Rectal smooth muscle tissue (tissue), 1 donor: ENCODE measurements around the gene MSH3.

Experiments used
- H3K27ac ChIP-seq: one replicate; pipeline ENCODE4 v1.7.0; 2013; ENCODE audit warnings: low read depth, low read length, inconsistent platforms
- H3K27me3 ChIP-seq: one replicate; pipeline ENCODE4 v1.7.0; 2013; ENCODE audit warnings: low read length; ENCODE audit not compliant: control insufficient read depth, insufficient read depth
- H3K36me3 ChIP-seq: one replicate; pipeline ENCODE4 v1.7.0; 2013; ENCODE audit warnings: low read length; ENCODE audit not compliant: control insufficient read depth, insufficient read depth
- H3K4me1 ChIP-seq: one replicate; pipeline ENCODE4 v1.7.0; 2013; ENCODE audit warnings: low read length; ENCODE audit not compliant: control insufficient read depth, insufficient read depth
- H3K4me3 ChIP-seq: one replicate; pipeline ENCODE4 v1.7.0; 2013; ENCODE audit warnings: low read length
- H3K9ac ChIP-seq: one replicate; pipeline ENCODE4 v1.7.0; 2013; ENCODE audit warnings: low read length

MSH3 gene

GRCh38 chr5:80796846-80797245 lies 142.4 kb downstream of the MSH3 start:
- H3K4me3 ChIP-seq, result no peak overlapping the region
- H3K27me3 ChIP-seq, result no peaks in the 10 kb centered on the region
- H3K36me3 ChIP-seq, result peaks cover 9% of the 10 kb centered on the region
- no peak overlapping the region for H3K27ac ChIP-seq
- no peaks in the 10 kb centered on the region for H3K4me1 ChIP-seq
- no peak overlapping the region for H3K9ac ChIP-seq

- H3K27me3 ChIP-seq, result no peaks in the 10 kb centered on the region
- no peaks in the 10 kb centered on the region for H3K4me1 ChIP-seq
- no peak overlapping the region for H3K27ac ChIP-seq
- peaks cover 9% of the 10 kb centered on the region for H3K36me3 ChIP-seq
- H3K4me3 ChIP-seq, result no peak overlapping the region
- no peak overlapping the region for H3K9ac ChIP-seq
Measured at GRCh38 chr5:80797428-80798024, 143.1 kb downstream of the MSH3 start.

- no peak overlapping the region for H3K9ac ChIP-seq
- no peak overlapping the region for H3K27ac ChIP-seq
- H3K27me3 ChIP-seq, result no peaks in the 10 kb centered on the region
- no peaks in the 10 kb centered on the region for H3K4me1 ChIP-seq
- H3K4me3 ChIP-seq, result no peak overlapping the region
- H3K36me3 ChIP-seq, result peaks cover 8% of the 10 kb centered on the region
Measured at GRCh38 chr5:80798166-80798565, 143.7 kb downstream of the MSH3 start.

- Histone ChIP-seq H3K27ac (no peak overlapping the region), H3K36me3 (peaks cover 4% of the 10 kb centered on the region), H3K9ac (no peak overlapping the region), H3K4me1 (no peaks in the 10 kb centered on the region), H3K27me3 (no peaks in the 10 kb centered on the region), H3K4me3 (no peak overlapping the region)
Measured at GRCh38 chr5:80798633-80799032, 144.2 kb downstream of the MSH3 start.

- Histone ChIP-seq H3K27me3 (no peaks in the 10 kb centered on the region), H3K4me1 (no peaks in the 10 kb centered on the region), H3K9ac (no peak overlapping the region), H3K4me3 (no peak overlapping the region), H3K36me3 (peaks cover under 1% of the 10 kb centered on the region), H3K27ac (no peak overlapping the region)
Measured at GRCh38 chr5:80799041-80799440, 144.6 kb downstream of the MSH3 start.

- Histone ChIP-seq H3K9ac (no peak overlapping the region), H3K4me3 (no peak overlapping the region), H3K4me1 (no peaks in the 10 kb centered on the region), H3K27me3 (no peaks in the 10 kb centered on the region), H3K27ac (no peak overlapping the region), H3K36me3 (no peaks in the 10 kb centered on the region)
Measured at GRCh38 chr5:80799573-80799972, 145.1 kb downstream of the MSH3 start.

- Histone ChIP-seq H3K4me3 (no peak overlapping the region), H3K9ac (no peak overlapping the region), H3K27ac (no peak overlapping the region), H3K4me1 (no peaks in the 10 kb centered on the region), H3K36me3 (no peaks in the 10 kb centered on the region), H3K27me3 (no peaks in the 10 kb centered on the region)
Measured at GRCh38 chr5:80804332-80804731, 149.9 kb downstream of the MSH3 start.

GRCh38 chr5:80805038-80805437 lies 150.6 kb downstream of the MSH3 start:
- Histone ChIP-seq H3K4me3 (no peak overlapping the region), H3K27me3 (no peaks in the 10 kb centered on the region), H3K27ac (no peak overlapping the region), H3K4me1 (no peaks in the 10 kb centered on the region), H3K9ac (no peak overlapping the region), H3K36me3 (no peaks in the 10 kb centered on the region)

GRCh38 chr5:80806929-80807328 lies 152.5 kb downstream of the MSH3 start:
- Histone ChIP-seq H3K4me3 (no peak overlapping the region), H3K27ac (no peak overlapping the region), H3K9ac (no peak overlapping the region), H3K36me3 (no peaks in the 10 kb centered on the region), H3K4me1 (no peaks in the 10 kb centered on the region), H3K27me3 (no peaks in the 10 kb centered on the region)

- Histone ChIP-seq H3K36me3 (no peaks in the 10 kb centered on the region), H3K27me3 (no peaks in the 10 kb centered on the region), H3K4me3 (no peak overlapping the region), H3K4me1 (no peaks in the 10 kb centered on the region), H3K9ac (no peak overlapping the region), H3K27ac (no peak overlapping the region)
Measured at GRCh38 chr5:80809451-80809850, 155.0 kb downstream of the MSH3 start.

GRCh38 chr5:80810425-80810824 lies 156.0 kb downstream of the MSH3 start:
- H3K4me3 ChIP-seq, result no peak overlapping the region
- no peaks in the 10 kb centered on the region for H3K36me3 ChIP-seq
- H3K9ac ChIP-seq, result no peak overlapping the region
- H3K27me3 ChIP-seq, result no peaks in the 10 kb centered on the region
- no peak overlapping the region for H3K27ac ChIP-seq
- no peaks in the 10 kb centered on the region for H3K4me1 ChIP-seq

GRCh38 chr5:80816590-80816989 lies 162.1 kb downstream of the MSH3 start:
- Histone ChIP-seq H3K9ac (no peak overlapping the region), H3K27me3 (no peaks in the 10 kb centered on the region), H3K4me3 (no peak overlapping the region), H3K4me1 (no peaks in the 10 kb centered on the region), H3K36me3 (no peaks in the 10 kb centered on the region), H3K27ac (no peak overlapping the region)

- Histone ChIP-seq H3K27me3 (no peaks in the 10 kb centered on the region), H3K4me1 (no peaks in the 10 kb centered on the region), H3K27ac (no peak overlapping the region), H3K9ac (no peak overlapping the region), H3K36me3 (no peaks in the 10 kb centered on the region), H3K4me3 (no peak overlapping the region)
Measured at GRCh38 chr5:80820685-80821084, 166.2 kb downstream of the MSH3 start.
